ENCODE data around the gene PHLDB1. TPM values are rescaled to one million over a fixed set of nuclear protein-coding genes. Genes with fewer than 3 reads are reported as not detected.

The PHLDB1 gene
- total RNA-seq, 1 experiment from 2014 or later = 36.2 TPM

GRCh38 chr11:118651820-118652219 is 44.4 kb downstream of the PHLDB1 start:
- CTCF ChIA-PET = no interaction called here
- RAD21 ChIA-PET (ENCODE audit: low non-redundant PET in 1 of 2, low total read pairs in 2 of 2, uncharacterized antibody in 2 of 2, unreplicated experiment in 2 of 2) = no interaction called here
- Histone ChIP-seq H3K27ac (ENCODE audit: low read depth, low read length) (no peak overlapping the region), H3K79me2 (ENCODE audit: insufficient read depth, low read length) (no peaks in the 10 kb centered on the region), H3K9ac (ENCODE audit: low read length) (no peak overlapping the region), H3K27me3 (ENCODE audit: insufficient read depth, low read length) (no peaks in the 10 kb centered on the region), H3K9me3 (ENCODE audit: control insufficient read depth in 1 of 2, insufficient read depth in 1 of 2, low read depth in 1 of 2, low read length in 2 of 2) (no peaks in the 10 kb centered on the region), H4K20me1 (ENCODE audit: insufficient read depth) (no peaks in the 10 kb centered on the region), H3K4me2 (ENCODE audit: low read length) (no peak overlapping the region), H3K4me3 (replicated peaks in 1 of 2; ENCODE audit: low read depth in 1 of 2, low read length in 2 of 2) (no peak overlapping the region), H3K4me1 (ENCODE audit: control insufficient read depth in 1 of 2, insufficient read depth in 2 of 2, low read length in 2 of 2) (peaks cover 0 to 8% of the 10 kb centered on the region in 2 experiments; a peak in 1 of 4 replicates), H2AFZ (ENCODE audit: low read depth, low read length, poor library complexity, severe bottlenecking) (no peak overlapping the region), H3K36me3 (ENCODE audit: control insufficient read depth in 1 of 2, insufficient read depth in 2 of 2, low read length in 2 of 2) (peaks cover 14 to 18% of the 10 kb centered on the region in 2 experiments; a peak in 3 of 4 replicates), H3K9me2 (ENCODE audit: insufficient read depth) (no peaks in the 10 kb centered on the region)
- TF ChIP-seq RAD21 (IDR thresholded peaks at IDR 0.05; ENCODE audit: low read depth) = no peak
- TF ChIP-seq EZH2 (IDR thresholded peaks at IDR 0.05) = no peak
- no peak for TF ChIP-seq MAX (IDR thresholded peaks at IDR 0.05)
- TF ChIP-seq, protein P1, sequence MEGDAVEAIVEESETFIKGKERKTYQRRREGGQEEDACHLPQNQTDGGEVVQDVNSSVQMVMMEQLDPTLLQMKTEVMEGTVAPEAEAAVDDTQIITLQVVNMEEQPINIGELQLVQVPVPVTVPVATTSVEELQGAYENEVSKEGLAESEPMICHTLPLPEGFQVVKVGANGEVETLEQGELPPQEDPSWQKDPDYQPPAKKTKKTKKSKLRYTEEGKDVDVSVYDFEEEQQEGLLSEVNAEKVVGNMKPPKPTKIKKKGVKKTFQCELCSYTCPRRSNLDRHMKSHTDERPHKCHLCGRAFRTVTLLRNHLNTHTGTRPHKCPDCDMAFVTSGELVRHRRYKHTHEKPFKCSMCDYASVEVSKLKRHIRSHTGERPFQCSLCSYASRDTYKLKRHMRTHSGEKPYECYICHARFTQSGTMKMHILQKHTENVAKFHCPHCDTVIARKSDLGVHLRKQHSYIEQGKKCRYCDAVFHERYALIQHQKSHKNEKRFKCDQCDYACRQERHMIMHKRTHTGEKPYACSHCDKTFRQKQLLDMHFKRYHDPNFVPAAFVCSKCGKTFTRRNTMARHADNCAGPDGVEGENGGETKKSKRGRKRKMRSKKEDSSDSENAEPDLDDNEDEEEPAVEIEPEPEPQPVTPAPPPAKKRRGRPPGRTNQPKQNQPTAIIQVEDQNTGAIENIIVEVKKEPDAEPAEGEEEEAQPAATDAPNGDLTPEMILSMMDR (IDR thresholded peaks at IDR 0.05 in 2 of 3, conservative IDR thresholded peaks at IDR 0.05 in 1 of 3; ENCODE audit: borderline replicate concordance in 1 of 3, insufficient read depth in 1 of 3, low read depth in 2 of 3, low read length in 2 of 3) = no peak
- no peak for TF ChIP-seq ZNF274 (IDR thresholded peaks at IDR 0.05; ENCODE audit: low read depth, low read length)
- no peak for TF ChIP-seq CEBPB (IDR thresholded peaks at IDR 0.05; ENCODE audit: low read depth)
- no peak for TF ChIP-seq ATF3 (IDR thresholded peaks at IDR 0.05)
- no peak for TF ChIP-seq JUND (IDR thresholded peaks at IDR 0.05)
- TF ChIP-seq TCF7L2 (IDR thresholded peaks at IDR 0.05; ENCODE audit: borderline replicate concordance, extremely low read depth, insufficient read depth, insufficient read length) = no peak
- TF ChIP-seq SP1 (IDR thresholded peaks at IDR 0.05; ENCODE audit: low read depth) = no peak
- TF ChIP-seq ZBTB33 (IDR thresholded peaks at IDR 0.05; ENCODE audit: extremely low read depth, insufficient replicate concordance, low read length) = no peak
- TF ChIP-seq CBX3 (IDR thresholded peaks at IDR 0.05; ENCODE audit: low read depth) = no peak
- no peak for TF ChIP-seq YY1 (IDR thresholded peaks at IDR 0.05; ENCODE audit: extremely low read depth, insufficient replicate concordance, low read depth, low read length)
- POLR2A ChIA-PET = no interaction called here
- BruUV-seq (replicated peaks) = no TSS peak
- no peak for DNase-seq (ENCODE audit: low read depth, low spot score)
- intact Hi-C loops (cut with micrococcal nuclease) = no loop called here
- ATAC-seq = no peak

Data from HCT116 (cell line).